ENCODE measurements around the gene MAX.

Gene MAX

DNA sequence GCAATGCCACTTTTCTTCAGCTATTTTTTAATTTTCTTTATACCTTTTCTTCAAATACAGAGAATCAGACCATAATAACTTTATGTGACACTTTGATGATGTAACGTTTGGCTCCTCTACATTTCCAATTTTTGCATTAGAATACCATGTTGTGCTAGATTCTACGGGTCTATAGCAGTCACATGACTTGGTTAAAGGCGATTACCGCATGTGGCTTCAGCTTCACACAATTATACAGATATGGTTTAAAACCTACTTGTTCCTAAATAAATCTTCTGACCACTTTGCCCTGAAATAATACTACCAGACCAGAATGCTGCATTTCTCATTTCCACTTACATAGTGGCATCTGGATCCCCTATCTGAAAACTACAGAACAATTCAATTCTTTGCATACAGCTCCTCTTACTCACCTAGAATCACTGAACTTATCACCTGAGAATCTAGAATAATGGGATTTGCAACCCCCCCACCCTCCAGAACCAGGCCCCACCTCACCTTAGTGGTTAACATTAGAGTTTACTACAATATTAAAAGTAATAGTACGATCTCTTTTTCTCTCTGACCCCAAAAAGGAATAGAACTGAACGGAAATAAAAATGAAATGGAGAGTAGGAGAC lies 1.3 kb downstream of the MAX start:
- POLR2A ChIA-PET = no interaction called here
- Histone ChIP-seq H3K9me3 (ENCODE audit: control insufficient read depth, insufficient read depth, low read depth, low read length) (no peaks in the 10 kb centered on the region), H3K4me3 (ENCODE audit: low read depth, low read length) (peak overlapping the region; percentile 93), H3K27ac (ENCODE audit: extremely low read depth, low read depth, low read length) (no peak overlapping the region), H3K36me3 (ENCODE audit: control insufficient read depth in 2 of 2, insufficient read depth in 1 of 2, low read length in 2 of 2) (peaks cover 4 to 17% of the 10 kb centered on the region in 2 experiments), H3K4me1 (ENCODE audit: control insufficient read depth, insufficient read depth, low read length) (peaks cover 14% of the 10 kb centered on the region)
- TF ChIP-seq ZNF140 (tag by site-specific recombination; IDR thresholded peaks at IDR 0.05) = no peak
- CTCF ChIA-PET = interaction anchor here (0.7 kb wide), 1 partner anchor 102 kb away, joined by 5 read pairs; no protein-coding TSS in a partner anchor

DNA sequence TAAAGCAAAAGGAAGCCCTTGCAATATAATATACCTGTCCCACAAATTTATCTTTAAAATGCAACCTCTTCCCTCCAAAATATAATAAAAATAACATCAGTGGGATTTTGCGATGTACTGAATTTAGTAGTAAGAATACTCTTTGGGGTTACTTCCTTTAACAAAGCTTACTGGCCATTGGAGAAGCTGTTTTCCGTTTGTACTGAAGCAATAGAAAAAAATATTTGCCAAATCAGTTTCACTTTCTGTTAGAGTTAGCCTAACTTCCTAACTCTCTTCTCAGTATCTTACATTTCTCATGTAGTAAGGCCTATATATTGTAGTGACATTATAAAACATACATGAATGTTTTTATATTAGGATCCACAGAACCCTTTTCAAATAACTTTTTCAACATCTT lies 3.7 kb downstream of the MAX start:
- H3K27ac ChIP-seq (ENCODE audit: extremely low read depth, low read depth, low read length) = no peak overlapping the region
- ChIA-PET POLR2A (no interaction called here), CTCF (interaction anchor here (0.7 kb wide), 1 partner anchor 1155 kb away, joined by 3 read pairs; no protein-coding TSS in a partner anchor)
- no peak overlapping the region for H3K4me3 ChIP-seq (ENCODE audit: low read depth, low read length)
- H3K36me3 ChIP-seq (ENCODE audit: control insufficient read depth in 2 of 2, insufficient read depth in 1 of 2, low read length in 2 of 2) = peaks cover 4 to 38% of the 10 kb centered on the region in 2 experiments
- no peaks in the 10 kb centered on the region for H3K9me3 ChIP-seq (ENCODE audit: control insufficient read depth, insufficient read depth, low read depth, low read length)
- TF ChIP-seq ZNF394 (tag by site-specific recombination; IDR thresholded peaks at IDR 0.05; ENCODE audit: borderline replicate concordance) = no peak
- TF ChIP-seq, protein P1, sequence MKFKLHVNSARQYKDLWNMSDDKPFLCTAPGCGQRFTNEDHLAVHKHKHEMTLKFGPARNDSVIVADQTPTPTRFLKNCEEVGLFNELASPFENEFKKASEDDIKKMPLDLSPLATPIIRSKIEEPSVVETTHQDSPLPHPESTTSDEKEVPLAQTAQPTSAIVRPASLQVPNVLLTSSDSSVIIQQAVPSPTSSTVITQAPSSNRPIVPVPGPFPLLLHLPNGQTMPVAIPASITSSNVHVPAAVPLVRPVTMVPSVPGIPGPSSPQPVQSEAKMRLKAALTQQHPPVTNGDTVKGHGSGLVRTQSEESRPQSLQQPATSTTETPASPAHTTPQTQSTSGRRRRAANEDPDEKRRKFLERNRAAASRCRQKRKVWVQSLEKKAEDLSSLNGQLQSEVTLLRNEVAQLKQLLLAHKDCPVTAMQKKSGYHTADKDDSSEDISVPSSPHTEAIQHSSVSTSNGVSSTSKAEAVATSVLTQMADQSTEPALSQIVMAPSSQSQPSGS (tag by site-specific recombination; IDR thresholded peaks at IDR 0.05; ENCODE audit: low read depth) = no peak
- TF ChIP-seq KLF7 (tag by site-specific recombination; IDR thresholded peaks at IDR 0.05; ENCODE audit: borderline replicate concordance) = no peak
- no peak for TF ChIP-seq ZNF292 (tag by site-specific recombination; IDR thresholded peaks at IDR 0.05; ENCODE audit: borderline replicate concordance, low read depth)
- TF ChIP-seq ZNF549 (tag by site-specific recombination; IDR thresholded peaks at IDR 0.05) = no peak
- TF ChIP-seq ZNF629 (tag by site-specific recombination; IDR thresholded peaks at IDR 0.05) = no peak
- no peak for TF ChIP-seq ZNF16 (tag by site-specific recombination; IDR thresholded peaks at IDR 0.05; ENCODE audit: low read depth)
- TF ChIP-seq, protein P2, sequence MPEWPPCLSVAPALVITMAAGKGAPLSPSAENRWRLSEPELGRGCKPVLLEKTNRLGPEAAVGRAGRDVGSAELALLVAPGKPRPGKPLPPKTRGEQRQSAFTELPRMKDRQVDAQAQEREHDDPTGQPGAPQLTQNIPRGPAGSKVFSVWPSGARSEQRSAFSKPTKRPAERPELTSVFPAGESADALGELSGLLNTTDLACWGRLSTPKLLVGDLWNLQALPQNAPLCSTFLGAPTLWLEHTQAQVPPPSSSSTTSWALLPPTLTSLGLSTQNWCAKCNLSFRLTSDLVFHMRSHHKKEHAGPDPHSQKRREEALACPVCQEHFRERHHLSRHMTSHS (tag by site-specific recombination; IDR thresholded peaks at IDR 0.05) = no peak
- no peak for TF ChIP-seq ZFP41 (tag by site-specific recombination; IDR thresholded peaks at IDR 0.05; ENCODE audit: borderline replicate concordance)
- no peak for TF ChIP-seq ZNF223 (tag by site-specific recombination; IDR thresholded peaks at IDR 0.05)
- TF ChIP-seq, protein P3, sequence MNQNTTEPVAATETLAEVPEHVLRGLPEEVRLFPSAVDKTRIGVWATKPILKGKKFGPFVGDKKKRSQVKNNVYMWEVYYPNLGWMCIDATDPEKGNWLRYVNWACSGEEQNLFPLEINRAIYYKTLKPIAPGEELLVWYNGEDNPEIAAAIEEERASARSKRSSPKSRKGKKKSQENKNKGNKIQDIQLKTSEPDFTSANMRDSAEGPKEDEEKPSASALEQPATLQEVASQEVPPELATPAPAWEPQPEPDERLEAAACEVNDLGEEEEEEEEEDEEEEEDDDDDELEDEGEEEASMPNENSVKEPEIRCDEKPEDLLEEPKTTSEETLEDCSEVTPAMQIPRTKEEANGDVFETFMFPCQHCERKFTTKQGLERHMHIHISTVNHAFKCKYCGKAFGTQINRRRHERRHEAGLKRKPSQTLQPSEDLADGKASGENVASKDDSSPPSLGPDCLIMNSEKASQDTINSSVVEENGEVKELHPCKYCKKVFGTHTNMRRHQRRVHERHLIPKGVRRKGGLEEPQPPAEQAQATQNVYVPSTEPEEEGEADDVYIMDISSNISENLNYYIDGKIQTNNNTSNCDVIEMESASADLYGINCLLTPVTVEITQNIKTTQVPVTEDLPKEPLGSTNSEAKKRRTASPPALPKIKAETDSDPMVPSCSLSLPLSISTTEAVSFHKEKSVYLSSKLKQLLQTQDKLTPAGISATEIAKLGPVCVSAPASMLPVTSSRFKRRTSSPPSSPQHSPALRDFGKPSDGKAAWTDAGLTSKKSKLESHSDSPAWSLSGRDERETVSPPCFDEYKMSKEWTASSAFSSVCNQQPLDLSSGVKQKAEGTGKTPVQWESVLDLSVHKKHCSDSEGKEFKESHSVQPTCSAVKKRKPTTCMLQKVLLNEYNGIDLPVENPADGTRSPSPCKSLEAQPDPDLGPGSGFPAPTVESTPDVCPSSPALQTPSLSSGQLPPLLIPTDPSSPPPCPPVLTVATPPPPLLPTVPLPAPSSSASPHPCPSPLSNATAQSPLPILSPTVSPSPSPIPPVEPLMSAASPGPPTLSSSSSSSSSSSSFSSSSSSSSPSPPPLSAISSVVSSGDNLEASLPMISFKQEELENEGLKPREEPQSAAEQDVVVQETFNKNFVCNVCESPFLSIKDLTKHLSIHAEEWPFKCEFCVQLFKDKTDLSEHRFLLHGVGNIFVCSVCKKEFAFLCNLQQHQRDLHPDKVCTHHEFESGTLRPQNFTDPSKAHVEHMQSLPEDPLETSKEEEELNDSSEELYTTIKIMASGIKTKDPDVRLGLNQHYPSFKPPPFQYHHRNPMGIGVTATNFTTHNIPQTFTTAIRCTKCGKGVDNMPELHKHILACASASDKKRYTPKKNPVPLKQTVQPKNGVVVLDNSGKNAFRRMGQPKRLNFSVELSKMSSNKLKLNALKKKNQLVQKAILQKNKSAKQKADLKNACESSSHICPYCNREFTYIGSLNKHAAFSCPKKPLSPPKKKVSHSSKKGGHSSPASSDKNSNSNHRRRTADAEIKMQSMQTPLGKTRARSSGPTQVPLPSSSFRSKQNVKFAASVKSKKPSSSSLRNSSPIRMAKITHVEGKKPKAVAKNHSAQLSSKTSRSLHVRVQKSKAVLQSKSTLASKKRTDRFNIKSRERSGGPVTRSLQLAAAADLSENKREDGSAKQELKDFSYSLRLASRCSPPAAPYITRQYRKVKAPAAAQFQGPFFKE (tag by site-specific recombination; IDR thresholded peaks at IDR 0.05; ENCODE audit: borderline replicate concordance) = no peak
- peaks cover 17% of the 10 kb centered on the region for H3K4me1 ChIP-seq (ENCODE audit: control insufficient read depth, insufficient read depth, low read length)
